Measurements from ENCODE around the gene HMCN2. TPM values are rescaled to one million over a fixed set of nuclear protein-coding genes. Genes with fewer than 3 reads are reported as not detected.
"Not testable (repeated sequence)": the region's sequence is repeated elsewhere in the genome, so short reads cannot be mapped to it uniquely, and the experiment has no call there.

Gene HMCN2
- total RNA-seq, 4 donors from 2014 or later, result 24.8 to 61.7 (median 36.1) TPM

DNA sequence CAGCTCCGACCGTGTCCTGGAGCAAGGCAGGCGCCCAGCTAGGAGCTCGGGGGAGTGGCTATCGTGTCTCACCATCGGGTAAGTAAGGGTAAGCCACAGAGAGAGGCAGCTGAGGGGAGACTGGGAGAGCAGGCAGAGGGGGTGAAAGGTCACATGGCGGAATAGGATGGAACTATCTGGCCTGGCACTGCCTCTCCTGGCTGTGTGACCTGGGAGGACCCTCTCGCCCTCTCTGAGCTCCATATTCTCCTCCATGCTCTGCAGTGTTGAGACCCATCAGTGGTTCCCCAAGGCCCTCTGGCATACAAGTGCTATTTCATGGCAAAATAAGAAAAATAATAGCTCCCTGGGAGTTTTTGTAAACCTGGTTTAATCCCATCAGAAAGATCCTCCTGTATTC is 135.3 kb downstream of the HMCN2 start:
- no peak overlapping the region for H3K4me3 ChIP-seq
- H3K27me3 ChIP-seq, result no peaks in the 10 kb centered on the region
- TF ChIP-seq, protein P1, sequence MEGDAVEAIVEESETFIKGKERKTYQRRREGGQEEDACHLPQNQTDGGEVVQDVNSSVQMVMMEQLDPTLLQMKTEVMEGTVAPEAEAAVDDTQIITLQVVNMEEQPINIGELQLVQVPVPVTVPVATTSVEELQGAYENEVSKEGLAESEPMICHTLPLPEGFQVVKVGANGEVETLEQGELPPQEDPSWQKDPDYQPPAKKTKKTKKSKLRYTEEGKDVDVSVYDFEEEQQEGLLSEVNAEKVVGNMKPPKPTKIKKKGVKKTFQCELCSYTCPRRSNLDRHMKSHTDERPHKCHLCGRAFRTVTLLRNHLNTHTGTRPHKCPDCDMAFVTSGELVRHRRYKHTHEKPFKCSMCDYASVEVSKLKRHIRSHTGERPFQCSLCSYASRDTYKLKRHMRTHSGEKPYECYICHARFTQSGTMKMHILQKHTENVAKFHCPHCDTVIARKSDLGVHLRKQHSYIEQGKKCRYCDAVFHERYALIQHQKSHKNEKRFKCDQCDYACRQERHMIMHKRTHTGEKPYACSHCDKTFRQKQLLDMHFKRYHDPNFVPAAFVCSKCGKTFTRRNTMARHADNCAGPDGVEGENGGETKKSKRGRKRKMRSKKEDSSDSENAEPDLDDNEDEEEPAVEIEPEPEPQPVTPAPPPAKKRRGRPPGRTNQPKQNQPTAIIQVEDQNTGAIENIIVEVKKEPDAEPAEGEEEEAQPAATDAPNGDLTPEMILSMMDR (IDR thresholded peaks at IDR 0.05), result no peak
- TF ChIP-seq POLR2A (IDR thresholded peaks at IDR 0.05), result no peak
- DNase-seq, result no peak
- H3K4me1 ChIP-seq, result no peaks in the 10 kb centered on the region
- H3K27ac ChIP-seq, result no peak overlapping the region
- H3K9me3 ChIP-seq, result no peaks in the 10 kb centered on the region
- H3K36me3 ChIP-seq, result peaks cover 0 to 20% (median 0%) of the 10 kb centered on the region in 3 donors

DNA sequence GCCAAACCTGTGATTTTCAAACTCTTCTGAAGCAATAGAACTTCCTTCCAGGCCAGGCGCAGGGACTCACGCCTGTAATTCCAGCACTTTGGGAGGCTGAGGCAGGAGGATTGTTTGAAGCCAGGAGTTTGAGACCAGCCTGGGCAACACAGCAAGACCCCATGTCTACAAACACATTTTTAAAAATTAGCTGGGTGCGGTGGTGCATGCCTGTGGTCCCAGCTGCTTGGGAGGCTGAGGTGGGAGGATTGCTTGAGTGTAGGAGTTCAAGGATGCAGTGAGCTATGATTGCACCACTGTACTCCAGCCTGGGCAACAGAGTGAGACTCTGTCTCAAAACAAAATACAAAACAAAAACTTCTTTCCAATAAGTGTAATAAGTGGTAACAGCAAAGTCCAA is 136.2 kb downstream of the HMCN2 start:
- H3K27ac ChIP-seq, DNase-seq, H3K27me3 ChIP-seq, H3K4me1 ChIP-seq, H3K9me3 ChIP-seq, H3K4me3 ChIP-seq: not testable (repeated sequence)
- peaks cover 0 to 29% (median 0%) of the 10 kb centered on the region in 3 donors for H3K36me3 ChIP-seq

DNA sequence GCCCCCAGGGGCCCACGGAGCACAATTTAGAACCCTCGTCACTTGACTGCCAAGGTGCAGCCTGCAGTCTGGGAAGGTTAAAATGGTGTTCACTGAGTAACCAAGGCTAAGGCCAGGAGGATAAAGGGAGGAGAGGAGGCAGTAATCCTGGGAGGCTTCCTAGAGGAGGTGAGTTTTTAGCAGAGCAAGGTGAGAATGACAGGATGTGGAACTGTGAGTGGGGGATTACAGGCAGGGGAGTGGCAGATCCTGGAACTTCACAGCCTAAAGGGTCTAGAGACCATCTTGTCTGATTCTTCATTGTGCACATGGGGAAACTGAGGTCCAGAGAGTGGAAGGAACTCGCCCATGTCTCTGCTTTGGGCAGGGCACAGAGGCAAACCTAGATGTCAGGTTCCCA is 136.7 kb downstream of the HMCN2 start:
- Histone ChIP-seq H3K27me3 (no peaks in the 10 kb centered on the region), H3K36me3 (peaks cover 0 to 31% (median 0%) of the 10 kb centered on the region in 3 donors), H3K27ac (no peak overlapping the region), H3K4me3 (no peak overlapping the region), H3K4me1 (no peaks in the 10 kb centered on the region), H3K9me3 (no peaks in the 10 kb centered on the region)
- DNase-seq, result no peak
- TF ChIP-seq, protein P1 (IDR thresholded peaks at IDR 0.05), result no peak
- TF ChIP-seq POLR2A (IDR thresholded peaks at IDR 0.05), result no peak

DNA sequence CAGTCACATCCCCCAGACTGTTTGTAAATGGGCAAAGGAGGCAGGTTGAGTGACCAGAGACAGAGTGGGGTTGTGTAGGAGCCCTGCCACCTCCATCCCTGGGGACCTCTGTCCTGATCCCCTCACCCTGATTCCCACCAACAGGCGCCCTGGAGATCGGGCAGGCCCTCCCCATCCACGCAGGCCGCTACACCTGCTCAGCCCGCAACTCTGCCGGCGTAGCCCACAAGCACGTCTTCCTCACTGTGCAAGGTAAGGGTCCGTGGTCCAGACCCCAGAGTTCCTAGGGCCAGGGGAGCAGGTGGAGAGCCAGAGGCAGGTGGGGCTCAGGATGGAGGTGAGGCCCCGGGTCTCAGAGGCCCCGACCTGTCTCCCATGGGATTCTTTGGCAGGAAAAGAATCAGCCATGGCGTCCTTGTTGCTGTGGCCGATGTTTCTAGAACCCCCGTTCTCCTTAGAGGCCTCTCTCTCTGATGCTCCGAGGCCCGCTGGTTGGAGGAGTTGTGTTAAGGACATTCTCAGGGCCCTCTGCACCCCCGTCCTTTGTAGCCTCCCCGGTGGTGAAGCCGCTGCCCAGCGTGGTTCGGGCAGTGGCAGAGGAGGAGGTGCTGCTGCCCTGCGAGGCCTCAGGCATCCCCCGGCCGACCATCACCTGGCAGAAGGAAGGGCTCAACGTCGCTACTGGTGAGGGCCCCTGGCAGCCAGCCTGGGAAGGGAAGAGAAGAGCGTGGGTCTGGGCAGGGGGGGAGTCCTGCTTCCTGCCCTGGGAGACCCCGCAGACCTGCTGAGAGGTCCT is 137.3 kb downstream of the HMCN2 start:
- DNase-seq, result no peak
- Histone ChIP-seq H3K9me3 (no peaks in the 10 kb centered on the region), H3K27ac (no peak overlapping the region), H3K4me3 (no peak overlapping the region), H3K4me1 (no peaks in the 10 kb centered on the region), H3K36me3 (peaks cover 0 to 37% (median 0%) of the 10 kb centered on the region in 3 donors), H3K27me3 (no peaks in the 10 kb centered on the region)
- no peak for TF ChIP-seq POLR2A (IDR thresholded peaks at IDR 0.05)
- TF ChIP-seq, protein P1 (IDR thresholded peaks at IDR 0.05), result no peak

DNA sequence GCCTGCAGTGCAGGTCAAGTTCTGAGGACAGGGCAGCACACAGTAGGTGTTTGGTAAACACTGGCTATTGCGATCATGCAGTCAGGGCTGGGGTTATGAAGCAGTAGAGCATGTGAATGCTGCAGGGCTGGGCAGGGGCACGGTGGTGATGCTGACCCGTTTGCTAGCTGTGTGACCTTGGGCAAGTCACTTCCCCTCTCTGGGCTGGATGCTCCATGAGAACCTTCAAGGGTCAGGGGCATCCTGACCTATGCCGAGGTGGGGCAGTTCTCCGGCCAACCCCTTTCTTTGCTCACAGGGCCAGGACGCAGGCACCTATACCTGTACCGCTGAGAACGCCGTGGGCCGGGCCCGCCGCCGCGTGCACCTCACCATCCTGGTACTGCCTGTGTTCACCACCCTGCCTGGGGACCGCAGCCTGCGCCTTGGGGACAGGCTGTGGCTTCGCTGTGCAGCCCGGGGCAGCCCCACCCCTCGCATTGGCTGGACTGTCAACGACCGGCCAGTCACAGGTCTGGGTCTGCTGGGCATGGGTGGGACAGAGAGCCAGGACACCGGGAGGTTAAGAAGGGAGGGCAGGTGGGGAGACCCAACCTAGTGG is 140.2 kb downstream of the HMCN2 start:
- Histone ChIP-seq H3K4me1 (peaks cover 0 to 10% (median 1%) of the 10 kb centered on the region in 4 donors), H3K36me3 (peaks cover 0 to 44% (median 0%) of the 10 kb centered on the region in 3 donors), H3K4me3 (no peak overlapping the region), H3K9me3 (no peaks in the 10 kb centered on the region), H3K27me3 (no peaks in the 10 kb centered on the region), H3K27ac (no peak overlapping the region)
- DNase-seq, result no peak
- TF ChIP-seq POLR2A (IDR thresholded peaks at IDR 0.05), result no peak
- TF ChIP-seq, protein P1 (IDR thresholded peaks at IDR 0.05), result no peak

DNA sequence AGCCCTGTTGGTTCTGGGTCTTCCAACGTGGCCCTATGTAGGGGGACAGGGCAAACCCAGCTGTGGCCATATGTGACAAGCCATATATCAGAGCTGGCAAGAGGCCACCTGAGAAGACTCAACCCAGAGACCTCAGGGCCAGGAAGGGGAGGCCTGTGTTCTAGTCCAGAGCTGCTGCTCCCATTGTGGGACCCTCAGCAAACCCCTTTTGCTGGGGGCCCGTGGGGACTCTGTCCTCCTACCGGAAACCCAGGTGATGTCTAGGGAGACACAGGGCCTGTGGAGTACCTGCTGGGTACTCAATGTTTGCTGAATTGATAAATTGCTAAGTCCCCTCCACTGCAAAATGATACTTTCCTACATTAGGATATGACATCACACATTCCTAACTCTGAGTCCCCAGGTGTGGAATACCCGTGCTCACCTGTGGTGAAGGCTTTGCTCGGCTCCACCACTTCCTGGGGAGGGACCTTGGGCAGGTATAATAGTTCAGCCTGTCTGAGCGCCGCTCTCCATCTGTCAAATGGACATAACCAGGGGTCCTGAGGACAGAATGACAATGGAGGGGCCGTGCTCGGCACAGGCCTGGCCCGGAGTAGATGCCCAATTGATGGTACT is 140.8 kb downstream of the HMCN2 start:
- no peak for DNase-seq
- TF ChIP-seq POLR2A (IDR thresholded peaks at IDR 0.05), result no peak
- TF ChIP-seq, protein P1 (IDR thresholded peaks at IDR 0.05), result no peak
- Histone ChIP-seq H3K27ac (no peak overlapping the region), H3K4me3 (no peak overlapping the region), H3K36me3 (peaks cover 0 to 44% (median 0%) of the 10 kb centered on the region in 3 donors), H3K9me3 (no peaks in the 10 kb centered on the region), H3K27me3 (no peaks in the 10 kb centered on the region), H3K4me1 (peaks cover 0 to 16% (median 1%) of the 10 kb centered on the region in 4 donors)
